Measurements from ENCODE around the gene IFIT2. TPM values are rescaled to one million over a fixed set of nuclear protein-coding genes. Genes with fewer than 3 reads are reported as not detected.

The IFIT2 gene
- total RNA-seq, 2 experiments from 2014 or later = 0.57 to 0.72 TPM

DNA sequence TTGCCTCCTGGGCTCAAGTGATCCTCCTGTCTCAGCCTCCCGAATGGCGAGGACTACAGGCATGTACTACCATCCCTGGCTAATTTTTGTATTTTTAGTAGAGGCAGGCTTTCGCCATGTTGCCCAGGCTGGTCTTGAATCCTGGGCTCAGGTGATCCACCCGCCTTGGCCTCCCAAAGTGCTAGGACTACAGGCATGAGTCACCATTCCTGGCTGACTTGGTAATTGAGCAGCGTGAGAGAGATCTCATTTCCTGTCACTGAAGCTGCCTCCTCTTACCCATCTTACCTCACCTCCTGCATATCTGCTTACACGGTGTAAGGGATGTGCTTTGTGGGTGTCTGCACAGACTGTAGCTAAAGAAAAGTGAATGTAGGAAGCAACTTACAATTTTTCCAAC lies 35.6 kb downstream of the IFIT2 start:
- Histone ChIP-seq H3K9me2 (ENCODE audit: insufficient read depth, low read length) (no peaks in the 10 kb centered on the region), H3K4me3 (ENCODE audit: low read depth, low read length, poor library complexity, severe bottlenecking) (no peak overlapping the region), H4K20me1 (ENCODE audit: insufficient read depth, low read length) (no peaks in the 10 kb centered on the region), H3K36me3 (ENCODE audit: insufficient read depth, low read length) (no peaks in the 10 kb centered on the region), H3K4me1 (ENCODE audit: insufficient read depth, low read length, poor library complexity, severe bottlenecking) (peaks cover 17% of the 10 kb centered on the region), H3K27ac (ENCODE audit: low read depth, low read length, poor library complexity, severe bottlenecking) (no peak overlapping the region), H3K9me3 (ENCODE audit: low read length) (no peaks in the 10 kb centered on the region), H3K79me2 (ENCODE audit: insufficient read depth, low read depth, low read length) (no peaks in the 10 kb centered on the region), H2AFZ (ENCODE audit: low read length) (no peak overlapping the region), H3K4me2 (ENCODE audit: low read length) (no peak overlapping the region)
- no TSS peak for BruUV-seq (replicated peaks)
- intact Hi-C loops (cut with micrococcal nuclease; ENCODE audit: unreplicated experiment) = no loop called here
- POLR2A ChIA-PET = interaction anchor here (1.1 kb wide), 1 partner anchor 389 kb away, joined by 3 read pairs; no protein-coding TSS in a partner anchor
- TF ChIP-seq, protein P1, sequence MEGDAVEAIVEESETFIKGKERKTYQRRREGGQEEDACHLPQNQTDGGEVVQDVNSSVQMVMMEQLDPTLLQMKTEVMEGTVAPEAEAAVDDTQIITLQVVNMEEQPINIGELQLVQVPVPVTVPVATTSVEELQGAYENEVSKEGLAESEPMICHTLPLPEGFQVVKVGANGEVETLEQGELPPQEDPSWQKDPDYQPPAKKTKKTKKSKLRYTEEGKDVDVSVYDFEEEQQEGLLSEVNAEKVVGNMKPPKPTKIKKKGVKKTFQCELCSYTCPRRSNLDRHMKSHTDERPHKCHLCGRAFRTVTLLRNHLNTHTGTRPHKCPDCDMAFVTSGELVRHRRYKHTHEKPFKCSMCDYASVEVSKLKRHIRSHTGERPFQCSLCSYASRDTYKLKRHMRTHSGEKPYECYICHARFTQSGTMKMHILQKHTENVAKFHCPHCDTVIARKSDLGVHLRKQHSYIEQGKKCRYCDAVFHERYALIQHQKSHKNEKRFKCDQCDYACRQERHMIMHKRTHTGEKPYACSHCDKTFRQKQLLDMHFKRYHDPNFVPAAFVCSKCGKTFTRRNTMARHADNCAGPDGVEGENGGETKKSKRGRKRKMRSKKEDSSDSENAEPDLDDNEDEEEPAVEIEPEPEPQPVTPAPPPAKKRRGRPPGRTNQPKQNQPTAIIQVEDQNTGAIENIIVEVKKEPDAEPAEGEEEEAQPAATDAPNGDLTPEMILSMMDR (conservative IDR thresholded peaks at IDR 0.05; ENCODE audit: low read length) = no peak
- TF ChIP-seq EZH2phosphoT487 (IDR thresholded peaks at IDR 0.05; ENCODE audit: borderline replicate concordance, low read depth, low read length) = no peak
- no peak for DNase-seq (ENCODE audit: low spot score)
- CTCF ChIA-PET (ENCODE audit: unreplicated experiment) = no interaction called here

DNA sequence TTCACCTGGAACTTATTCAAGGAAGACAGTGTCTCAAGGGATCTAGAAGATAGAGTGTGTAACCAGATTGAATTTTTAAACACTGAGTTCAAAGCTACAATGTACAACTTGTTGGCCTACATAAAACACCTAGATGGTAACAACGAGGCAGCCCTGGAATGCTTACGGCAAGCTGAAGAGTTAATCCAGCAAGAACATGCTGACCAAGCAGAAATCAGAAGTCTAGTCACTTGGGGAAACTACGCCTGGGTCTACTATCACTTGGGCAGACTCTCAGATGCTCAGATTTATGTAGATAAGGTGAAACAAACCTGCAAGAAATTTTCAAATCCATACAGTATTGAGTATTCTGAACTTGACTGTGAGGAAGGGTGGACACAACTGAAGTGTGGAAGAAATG lies 36.9 kb downstream of the IFIT2 start:
- no peak for DNase-seq (ENCODE audit: low spot score)
- ChIA-PET CTCF (ENCODE audit: unreplicated experiment) (no interaction called here), POLR2A (interaction anchor here (0.6 kb wide), 1 partner anchor 50 kb away, joined by 3 read pairs; no protein-coding TSS in a partner anchor)
- BruUV-seq (replicated peaks) = no TSS peak
- H3K4me3 ChIP-seq (ENCODE audit: low read depth, low read length, poor library complexity, severe bottlenecking) = no peak overlapping the region
- no peaks in the 10 kb centered on the region for H3K36me3 ChIP-seq (ENCODE audit: insufficient read depth, low read length)
- H3K4me1 ChIP-seq (ENCODE audit: insufficient read depth, low read length, poor library complexity, severe bottlenecking) = peaks cover 5% of the 10 kb centered on the region
- H3K9me3 ChIP-seq (ENCODE audit: low read length) = no peaks in the 10 kb centered on the region
- H3K9me2 ChIP-seq (ENCODE audit: insufficient read depth, low read length) = no peaks in the 10 kb centered on the region
- H4K20me1 ChIP-seq (ENCODE audit: insufficient read depth, low read length) = no peaks in the 10 kb centered on the region
- TF ChIP-seq, protein P1 (conservative IDR thresholded peaks at IDR 0.05; ENCODE audit: low read length) = no peak
- TF ChIP-seq EZH2phosphoT487 (IDR thresholded peaks at IDR 0.05; ENCODE audit: borderline replicate concordance, low read depth, low read length) = no peak
- no peak overlapping the region for H2AFZ ChIP-seq (ENCODE audit: low read length)
- no peaks in the 10 kb centered on the region for H3K79me2 ChIP-seq (ENCODE audit: insufficient read depth, low read depth, low read length)
- no peak overlapping the region for H3K4me2 ChIP-seq (ENCODE audit: low read length)
- H3K27ac ChIP-seq (ENCODE audit: low read depth, low read length, poor library complexity, severe bottlenecking) = no peak overlapping the region
- intact Hi-C loops (cut with micrococcal nuclease; ENCODE audit: unreplicated experiment) = no loop called here

DNA sequence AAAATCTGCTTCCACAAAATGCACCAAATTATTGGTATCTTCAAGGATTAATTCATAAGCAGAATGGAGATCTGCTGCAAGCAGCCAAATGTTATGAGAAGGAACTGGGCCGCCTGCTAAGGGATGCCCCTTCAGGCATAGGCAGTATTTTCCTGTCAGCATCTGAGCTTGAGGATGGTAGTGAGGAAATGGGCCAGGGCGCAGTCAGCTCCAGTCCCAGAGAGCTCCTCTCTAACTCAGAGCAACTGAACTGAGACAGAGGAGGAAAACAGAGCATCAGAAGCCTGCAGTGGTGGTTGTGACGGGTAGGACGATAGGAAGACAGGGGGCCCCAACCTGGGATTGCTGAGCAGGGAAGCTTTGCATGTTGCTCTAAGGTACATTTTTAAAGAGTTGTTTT lies 38.0 kb downstream of the IFIT2 start:
- no peaks in the 10 kb centered on the region for H4K20me1 ChIP-seq (ENCODE audit: insufficient read depth, low read length)

More for the DNA sequence above, 38.0 kb downstream of the IFIT2 start:
- intact Hi-C loops (cut with micrococcal nuclease; ENCODE audit: unreplicated experiment) = no loop called here
- no peak for DNase-seq (ENCODE audit: low spot score)
- Histone ChIP-seq H3K4me1 (ENCODE audit: insufficient read depth, low read length, poor library complexity, severe bottlenecking) (no peaks in the 10 kb centered on the region), H3K36me3 (ENCODE audit: insufficient read depth, low read length) (no peaks in the 10 kb centered on the region), H3K27ac (ENCODE audit: low read depth, low read length, poor library complexity, severe bottlenecking) (no peak overlapping the region), H3K9me3 (ENCODE audit: low read length) (no peaks in the 10 kb centered on the region), H2AFZ (ENCODE audit: low read length) (no peak overlapping the region), H3K4me2 (ENCODE audit: low read length) (no peak overlapping the region), H3K4me3 (ENCODE audit: low read depth, low read length, poor library complexity, severe bottlenecking) (no peak overlapping the region), H3K9me2 (ENCODE audit: insufficient read depth, low read length) (no peaks in the 10 kb centered on the region), H3K79me2 (ENCODE audit: insufficient read depth, low read depth, low read length) (no peaks in the 10 kb centered on the region)
- TF ChIP-seq EZH2phosphoT487 (IDR thresholded peaks at IDR 0.05; ENCODE audit: borderline replicate concordance, low read depth, low read length) = no peak
- TF ChIP-seq, protein P1 (conservative IDR thresholded peaks at IDR 0.05; ENCODE audit: low read length) = no peak
- ChIA-PET POLR2A (no interaction called here), CTCF (ENCODE audit: unreplicated experiment) (no interaction called here)
- no TSS peak for BruUV-seq (replicated peaks)

Data from OCI-LY7 (cell line).